Neural cell (in vitro differentiated cells): ENCODE measurements around the gene VPS37B. TPM values are rescaled to one million over a fixed set of nuclear protein-coding genes. Genes with fewer than 3 reads are reported as not detected.

ENCODE experiments used
- H2AFZ ChIP-seq: fragments of 200-600, 300-800 bp; sonication (generic), shearing (Covaris generic); 2 replicates; pipeline ENCODE4 v1.6.0; 2014; ENCODE audit warnings: low read depth, mild to moderate bottlenecking, antibody characterized with exemption, low read length, moderate library complexity
- H3F3A ChIP-seq: fragments of 200-600 bp; shearing (Covaris generic); 2 replicates; pipeline ENCODE4 v1.6.1; 2016; ENCODE audit warnings: mild to moderate bottlenecking, moderate library complexity, mixed read lengths, antibody characterized with exemption, low read length; ENCODE audit not compliant: insufficient read depth, poor library complexity, severe bottlenecking
- H3K27ac ChIP-seq: fragments of 200-600, 300-800 bp; sonication (generic), shearing (Covaris generic); 2 replicates; pipeline ENCODE4 v1.5.1; 2014; ENCODE audit warnings: mild to moderate bottlenecking, low read length, moderate library complexity
- H3K27me3 ChIP-seq: fragments of 300-800, 200-600 bp; sonication (generic), shearing (Covaris generic); 2 replicates; pipeline ENCODE4 v1.6.0; 2014; ENCODE audit warnings: mild to moderate bottlenecking, low read depth, low read length, moderate library complexity; ENCODE audit not compliant: insufficient read depth
- H3K36me3 ChIP-seq: fragments of 300-800, 200-600 bp; sonication (generic), shearing (Covaris generic); 2 replicates; pipeline ENCODE4 v1.5.1; 2014; ENCODE audit warnings: mild to moderate bottlenecking, antibody characterized with exemption, low read length, moderate library complexity; ENCODE audit not compliant: insufficient read depth
- H3K4me2 ChIP-seq: fragments of 300-800, 200-600 bp; sonication (generic), shearing (Covaris generic); 2 replicates; pipeline ENCODE4 v1.6.0; 2014; ENCODE audit warnings: mild to moderate bottlenecking, low read length
- H3K4me3 ChIP-seq: fragments of 300-800, 200-600 bp; sonication (generic), shearing (Covaris generic); 2 replicates; pipeline ENCODE4 v1.5.1; 2014; ENCODE audit warnings: mild to moderate bottlenecking, low read length, moderate library complexity
- H3K79me2 ChIP-seq: fragments of 200-600 bp; shearing (Covaris generic); replicated peaks from 2 replicates; pipeline ENCODE4 v1.6.0; 2014; ENCODE audit warnings: mild to moderate bottlenecking, low read length, moderate library complexity; ENCODE audit not compliant: insufficient read depth
- H3K9ac ChIP-seq: fragments of 300-800, 200-600 bp; sonication (generic), shearing (Covaris generic); 2 replicates; pipeline ENCODE4 v1.6.1; 2016; ENCODE audit warnings: mild to moderate bottlenecking, low read length, mixed read lengths
- H3K9me2 ChIP-seq: fragments of 200-600 bp; shearing (Covaris generic); 2 replicates; pipeline ENCODE4 v1.6.1; 2016; ENCODE audit warnings: mild to moderate bottlenecking, low read length, mixed read lengths; ENCODE audit not compliant: insufficient read depth
- H3K9me3 ChIP-seq: fragments of 200-600, 300-800 bp; sonication (generic), shearing (Covaris generic); 2 replicates; pipeline ENCODE4 v1.6.1; 2016; ENCODE audit warnings: mild to moderate bottlenecking, mixed run types, low read length, moderate library complexity, mixed read lengths
- H4K20me1 ChIP-seq: fragments of 200-600 bp; shearing (Covaris generic); 2 replicates; pipeline ENCODE4 v1.6.1; 2016; ENCODE audit warnings: mild to moderate bottlenecking, mixed run types; ENCODE audit not compliant: insufficient read depth
- EP300 ChIP-seq: fragments of 450-650 bp; conservative IDR thresholded peaks from 2 replicates; pipeline ENCODE4 v1.6.1; 2014; ENCODE audit warnings: antibody characterized with exemption, mild to moderate bottlenecking, moderate library complexity; ENCODE audit not compliant: poor library complexity, severe bottlenecking
- EZH2 ChIP-seq: fragments of 200-600, 300-800 bp; shearing (Covaris generic), sonication (generic); IDR thresholded peaks from 2 replicates; pipeline ENCODE4 v1.6.1; 2014; ENCODE audit warnings: antibody characterized with exemption, low read length, borderline replicate concordance, mild to moderate bottlenecking; ENCODE audit not compliant: insufficient read depth, poor library complexity, severe bottlenecking
- MXI1 ChIP-seq: fragments of 450-650 bp; conservative IDR thresholded peaks from 2 replicates; pipeline ENCODE4 v1.6.1; 2014; ENCODE audit warnings: antibody characterized with exemption, mild to moderate bottlenecking; ENCODE audit not compliant: poor library complexity, severe bottlenecking
- POLR2AphosphoS5 ChIP-seq: IDR thresholded peaks from 2 replicates; pipeline ENCODE4 v1.6.1; 2012
- RAD21 ChIP-seq: fragments of 450-650 bp; conservative IDR thresholded peaks from 2 replicates; pipeline ENCODE4 v1.6.1; 2014; ENCODE audit warnings: antibody characterized with exemption, mild to moderate bottlenecking, moderate library complexity
- SMC3 ChIP-seq: fragments of 450-650 bp; conservative IDR thresholded peaks from 2 replicates; pipeline ENCODE4 v1.6.1; 2014; ENCODE audit warnings: antibody characterized with exemption, mild to moderate bottlenecking, moderate library complexity; ENCODE audit not compliant: poor library complexity
- TAF1 ChIP-seq: IDR thresholded peaks from 2 replicates; pipeline ENCODE4 v1.6.1; 2012; ENCODE audit warnings: low read depth
- polyA plus RNA-seq: library from polyadenylated mRNA; depleted of rRNA; stranded (reverse); fragments of >200 nt; gene quantifications from 2 replicates; pipeline ENCODE4 v1.2.3, GENCODE V29; 2014
- TF ChIP-seq, protein P1 (sequence below): IDR thresholded peaks from 2 replicates; pipeline ENCODE4 v1.6.1; 2012; ENCODE audit warnings: borderline replicate concordance
- TF ChIP-seq, protein P2 (sequence below): fragments of 450-650 bp; IDR thresholded peaks from 2 replicates; pipeline ENCODE4 v1.5.1; 2014; ENCODE audit warnings: antibody characterized with exemption, mild to moderate bottlenecking, moderate library complexity; ENCODE audit not compliant: poor library complexity, severe bottlenecking

VPS37B gene
- polyA plus RNA-seq, 1 donor from 2014 or later = 30.2 TPM

DNA sequence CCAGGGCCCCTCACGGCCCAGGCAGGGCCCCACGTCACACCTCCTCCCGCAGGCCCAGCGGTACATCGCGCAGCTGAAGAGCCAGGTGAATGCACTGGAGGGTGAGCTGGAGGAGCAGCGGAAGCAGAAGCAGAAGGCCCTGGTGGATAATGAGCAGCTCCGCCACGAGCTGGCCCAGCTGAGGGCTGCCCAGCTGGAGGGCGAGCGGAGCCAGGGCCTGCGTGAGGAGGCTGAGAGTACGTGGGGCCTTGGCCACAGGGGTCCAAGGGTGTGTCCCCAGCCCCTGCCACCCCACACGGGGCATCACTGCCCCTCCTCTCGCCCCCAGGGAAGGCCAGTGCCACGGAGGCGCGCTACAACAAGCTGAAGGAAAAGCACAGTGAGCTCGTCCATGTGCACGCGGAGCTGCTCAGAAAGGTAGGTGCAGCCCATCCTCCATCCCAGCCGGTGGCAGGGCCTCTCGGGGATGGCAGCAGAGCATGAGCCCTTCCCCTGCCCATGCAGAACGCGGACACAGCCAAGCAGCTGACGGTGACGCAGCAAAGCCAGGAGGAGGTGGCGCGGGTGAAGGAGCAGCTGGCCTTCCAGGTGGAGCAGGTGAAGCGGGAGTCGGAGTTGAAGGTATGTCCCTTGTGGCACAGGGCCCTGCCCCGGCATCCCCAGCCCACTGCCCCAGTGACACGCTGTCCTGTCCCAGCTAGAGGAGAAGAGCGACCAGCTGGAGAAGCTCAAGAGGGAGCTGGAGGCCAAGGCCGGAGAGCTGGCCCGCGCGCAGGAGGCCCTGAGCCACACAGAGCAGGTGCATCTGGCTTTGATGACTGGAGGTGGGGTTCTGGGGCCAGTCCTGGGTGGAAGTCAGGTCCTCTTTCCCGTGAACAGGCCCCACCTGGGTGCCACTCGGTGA, 39.7 kb downstream of the VPS37B start:
- TF ChIP-seq MXI1 (no peak), EP300 (no peak), TAF1 (no peak), POLR2AphosphoS5 (no peak), SMC3 (no peak), RAD21 (no peak), EZH2 (no peak)
- TF ChIP-seq, protein P1, sequence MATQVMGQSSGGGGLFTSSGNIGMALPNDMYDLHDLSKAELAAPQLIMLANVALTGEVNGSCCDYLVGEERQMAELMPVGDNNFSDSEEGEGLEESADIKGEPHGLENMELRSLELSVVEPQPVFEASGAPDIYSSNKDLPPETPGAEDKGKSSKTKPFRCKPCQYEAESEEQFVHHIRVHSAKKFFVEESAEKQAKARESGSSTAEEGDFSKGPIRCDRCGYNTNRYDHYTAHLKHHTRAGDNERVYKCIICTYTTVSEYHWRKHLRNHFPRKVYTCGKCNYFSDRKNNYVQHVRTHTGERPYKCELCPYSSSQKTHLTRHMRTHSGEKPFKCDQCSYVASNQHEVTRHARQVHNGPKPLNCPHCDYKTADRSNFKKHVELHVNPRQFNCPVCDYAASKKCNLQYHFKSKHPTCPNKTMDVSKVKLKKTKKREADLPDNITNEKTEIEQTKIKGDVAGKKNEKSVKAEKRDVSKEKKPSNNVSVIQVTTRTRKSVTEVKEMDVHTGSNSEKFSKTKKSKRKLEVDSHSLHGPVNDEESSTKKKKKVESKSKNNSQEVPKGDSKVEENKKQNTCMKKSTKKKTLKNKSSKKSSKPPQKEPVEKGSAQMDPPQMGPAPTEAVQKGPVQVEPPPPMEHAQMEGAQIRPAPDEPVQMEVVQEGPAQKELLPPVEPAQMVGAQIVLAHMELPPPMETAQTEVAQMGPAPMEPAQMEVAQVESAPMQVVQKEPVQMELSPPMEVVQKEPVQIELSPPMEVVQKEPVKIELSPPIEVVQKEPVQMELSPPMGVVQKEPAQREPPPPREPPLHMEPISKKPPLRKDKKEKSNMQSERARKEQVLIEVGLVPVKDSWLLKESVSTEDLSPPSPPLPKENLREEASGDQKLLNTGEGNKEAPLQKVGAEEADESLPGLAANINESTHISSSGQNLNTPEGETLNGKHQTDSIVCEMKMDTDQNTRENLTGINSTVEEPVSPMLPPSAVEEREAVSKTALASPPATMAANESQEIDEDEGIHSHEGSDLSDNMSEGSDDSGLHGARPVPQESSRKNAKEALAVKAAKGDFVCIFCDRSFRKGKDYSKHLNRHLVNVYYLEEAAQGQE = no peak
- TF ChIP-seq, protein P2, sequence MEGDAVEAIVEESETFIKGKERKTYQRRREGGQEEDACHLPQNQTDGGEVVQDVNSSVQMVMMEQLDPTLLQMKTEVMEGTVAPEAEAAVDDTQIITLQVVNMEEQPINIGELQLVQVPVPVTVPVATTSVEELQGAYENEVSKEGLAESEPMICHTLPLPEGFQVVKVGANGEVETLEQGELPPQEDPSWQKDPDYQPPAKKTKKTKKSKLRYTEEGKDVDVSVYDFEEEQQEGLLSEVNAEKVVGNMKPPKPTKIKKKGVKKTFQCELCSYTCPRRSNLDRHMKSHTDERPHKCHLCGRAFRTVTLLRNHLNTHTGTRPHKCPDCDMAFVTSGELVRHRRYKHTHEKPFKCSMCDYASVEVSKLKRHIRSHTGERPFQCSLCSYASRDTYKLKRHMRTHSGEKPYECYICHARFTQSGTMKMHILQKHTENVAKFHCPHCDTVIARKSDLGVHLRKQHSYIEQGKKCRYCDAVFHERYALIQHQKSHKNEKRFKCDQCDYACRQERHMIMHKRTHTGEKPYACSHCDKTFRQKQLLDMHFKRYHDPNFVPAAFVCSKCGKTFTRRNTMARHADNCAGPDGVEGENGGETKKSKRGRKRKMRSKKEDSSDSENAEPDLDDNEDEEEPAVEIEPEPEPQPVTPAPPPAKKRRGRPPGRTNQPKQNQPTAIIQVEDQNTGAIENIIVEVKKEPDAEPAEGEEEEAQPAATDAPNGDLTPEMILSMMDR = no peak
- no peaks in the 10 kb centered on the region for H4K20me1 ChIP-seq
- H3K9ac ChIP-seq = no peak overlapping the region

DNA sequence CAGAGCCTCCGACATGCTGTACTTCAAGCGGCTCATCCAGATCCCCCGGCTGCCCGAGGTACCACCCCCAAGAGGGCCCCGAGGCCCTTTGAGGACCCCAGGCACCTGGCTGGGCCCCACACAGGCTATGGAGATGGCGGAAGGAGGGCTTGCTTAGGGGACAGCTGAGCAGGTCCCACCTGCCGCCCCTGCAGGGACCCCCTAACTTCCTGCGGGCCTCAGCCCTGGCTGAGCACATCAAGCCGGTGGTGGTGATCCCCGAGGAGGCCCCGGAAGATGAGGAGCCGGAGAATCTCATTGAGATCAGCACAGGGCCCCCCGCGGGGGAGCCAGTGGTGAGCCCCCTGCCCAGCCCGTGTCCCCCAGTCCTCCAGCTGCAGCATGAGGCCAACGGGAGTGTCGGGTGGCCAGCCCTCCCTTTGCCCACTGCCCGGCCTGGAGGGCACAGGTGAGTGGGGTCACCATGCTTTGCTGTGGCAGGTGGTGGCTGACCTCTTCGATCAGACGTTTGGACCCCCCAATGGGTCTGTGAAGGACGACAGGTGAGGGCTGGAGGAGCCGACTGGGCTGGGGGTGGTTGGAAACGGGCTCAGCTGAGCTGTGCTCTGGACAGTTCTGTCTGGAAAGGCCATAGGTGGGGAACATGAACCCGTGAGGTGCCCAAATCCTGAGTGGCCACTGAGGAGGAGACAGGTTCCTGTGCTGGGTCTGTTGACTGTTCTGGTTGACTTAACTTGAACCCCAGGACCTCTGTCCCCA, 40.7 kb downstream of the VPS37B start:
- H3K79me2 ChIP-seq = no peaks in the 10 kb centered on the region
- H3K27me3 ChIP-seq = no peaks in the 10 kb centered on the region
- H2AFZ ChIP-seq = no peak overlapping the region
- no peaks in the 10 kb centered on the region for H3K9me3 ChIP-seq
- H4K20me1 ChIP-seq = no peaks in the 10 kb centered on the region
- no peak overlapping the region for H3K27ac ChIP-seq
- no peaks in the 10 kb centered on the region for H3K9me2 ChIP-seq
- H3K9ac ChIP-seq = no peak overlapping the region
- no peak overlapping the region for H3K4me3 ChIP-seq
- H3K36me3 ChIP-seq = no peaks in the 10 kb centered on the region
- TF ChIP-seq EZH2 (no peak), TAF1 (no peak), RAD21 (no peak), POLR2AphosphoS5 (no peak), MXI1 (no peak), SMC3 (no peak), EP300 (no peak)
- TF ChIP-seq, protein P1 = no peak
- TF ChIP-seq, protein P2 = no peak
- H3K4me2 ChIP-seq = no peak overlapping the region
- no peaks in the 10 kb centered on the region for H3F3A ChIP-seq

More for the DNA sequence above, 39.7 kb downstream of the VPS37B start:
- no peaks in the 10 kb centered on the region for H3K9me3 ChIP-seq
- no peaks in the 10 kb centered on the region for H3K9me2 ChIP-seq
- H3K4me2 ChIP-seq = no peak overlapping the region
- no peak overlapping the region for H2AFZ ChIP-seq
- H3K27ac ChIP-seq = no peak overlapping the region
- H3F3A ChIP-seq = no peaks in the 10 kb centered on the region
- H3K27me3 ChIP-seq = no peaks in the 10 kb centered on the region
- H3K4me3 ChIP-seq = no peak overlapping the region
- no peaks in the 10 kb centered on the region for H3K79me2 ChIP-seq
- H3K36me3 ChIP-seq = no peaks in the 10 kb centered on the region
